Renal cortex interstitium (tissue), 11 donors: Measurements from ENCODE around the gene PCDHGA1. TPM values are rescaled to one million over a fixed set of nuclear protein-coding genes. Genes with fewer than 3 reads are reported as not detected.

Experiments used
- DNase-seq, 11 donors: peaks; one replicate each; pipeline ENCODE4 v3.0.0-alpha.2; 2013; ENCODE audit warnings: low read depth in 9 of 11, low spot score in 4 of 11; ENCODE audit errors: extremely low read depth in 1 of 11
- polyA plus RNA-seq, 3 donors: library from polyadenylated mRNA; unstranded; fragments of 120-200 nt; gene quantifications; one replicate each; pipeline ENCODE4 v1.2.1, GENCODE V29; 2013; ENCODE audit not compliant: insufficient read length in 3 of 3

The PCDHGA1 gene
- polyA plus RNA-seq, 3 donors = 0.92 to 1.2 (median 1.0) TPM

DNA sequence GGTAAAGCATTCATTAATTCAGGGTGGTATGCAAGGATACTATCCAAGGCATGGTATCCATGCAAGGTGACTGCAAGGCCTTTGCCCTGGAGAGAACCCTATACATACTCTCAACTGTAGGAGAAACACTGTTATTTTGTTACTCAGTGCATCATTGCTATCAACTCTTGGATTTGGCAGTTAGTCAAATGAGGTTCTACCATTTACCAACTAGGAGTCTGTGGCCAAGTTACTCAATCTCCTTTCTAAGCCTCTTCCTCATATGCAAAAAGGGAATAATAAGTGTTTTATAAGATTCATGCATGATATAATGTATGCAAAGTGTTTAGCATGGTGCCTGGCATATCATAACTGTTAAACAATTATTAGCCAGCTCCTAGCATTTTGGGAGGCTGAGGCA, 149.5 kb downstream of the PCDHGA1 start:
- DNase-seq = no peak

DNA sequence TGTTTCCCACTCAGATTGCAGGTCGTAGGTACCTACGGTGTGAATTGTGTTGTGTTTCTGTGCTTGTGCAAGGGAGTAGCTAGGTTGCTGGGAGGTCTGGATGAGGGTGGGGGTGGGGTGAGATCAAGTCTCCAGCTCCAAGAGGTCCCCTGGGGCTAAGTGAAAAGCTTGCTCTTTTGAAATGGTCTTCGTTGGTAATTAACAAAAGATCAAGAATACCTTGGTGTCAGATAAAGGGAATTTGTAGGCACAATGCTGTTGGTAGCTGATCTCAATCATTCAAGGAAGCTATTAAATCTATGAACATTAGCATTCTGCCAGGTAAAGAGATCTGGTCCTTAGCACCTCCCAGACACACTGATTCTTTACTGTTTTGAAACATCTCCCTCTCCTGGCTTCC, 153.6 kb downstream of the PCDHGA1 start:
- DNase-seq = no peak

DNA sequence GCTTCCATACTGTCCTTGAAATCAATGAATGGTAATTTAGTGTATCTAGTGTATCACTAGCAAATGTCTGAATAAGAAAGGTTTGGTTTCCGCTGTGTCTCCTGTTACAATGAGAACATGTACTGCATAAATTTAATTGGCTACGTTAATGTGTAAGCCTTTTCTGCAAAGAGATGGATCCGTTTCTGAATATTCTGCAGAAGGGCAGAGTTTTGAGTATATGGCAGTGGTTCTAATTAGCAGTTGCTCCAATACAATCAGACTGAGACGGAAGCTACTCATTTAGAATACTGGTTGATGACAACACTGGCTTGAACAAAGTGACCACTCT, 154.0 kb downstream of the PCDHGA1 start:
- no peak for DNase-seq

DNA sequence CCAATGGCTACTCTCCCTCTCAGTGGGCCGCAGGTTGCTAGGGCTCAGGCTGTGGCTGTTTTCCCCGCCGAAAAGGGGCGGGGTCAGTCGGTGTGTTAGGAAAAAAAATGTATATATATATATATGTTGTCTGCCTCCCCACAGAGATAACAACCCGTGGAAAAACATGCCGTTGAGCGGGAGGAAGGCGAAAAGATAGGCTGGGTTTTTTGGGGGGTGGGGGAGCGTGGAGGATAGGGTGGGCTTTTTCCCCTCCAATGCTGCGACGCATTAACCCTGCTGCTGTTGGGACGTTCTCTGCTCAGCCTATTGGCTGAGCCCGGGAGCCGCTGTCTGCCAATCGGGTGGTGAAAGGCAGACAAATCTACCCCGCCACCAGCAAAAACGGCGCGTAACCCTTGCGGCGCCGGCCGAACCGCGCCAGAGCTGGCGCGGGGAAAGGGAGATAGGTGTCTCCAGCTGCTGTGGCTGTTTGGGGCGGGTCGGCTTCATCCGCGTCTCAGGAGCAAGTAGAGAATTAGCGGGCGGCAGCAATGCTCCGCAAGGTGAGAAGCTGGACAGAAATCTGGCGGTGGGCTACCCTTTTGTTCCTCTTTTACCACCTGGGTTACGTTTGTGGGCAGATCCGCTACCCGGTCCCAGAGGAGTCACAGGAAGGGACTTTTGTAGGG, 154.5 kb downstream of the PCDHGA1 start, which contains the start of gene PCDHGC4:
TSS of gene PCDHGC4 (plus strand) at position 390 of the 671 bp plus-strand sequence. CDS start at position 534, 144 bp downstream.
- DNase-seq = no peak

DNA sequence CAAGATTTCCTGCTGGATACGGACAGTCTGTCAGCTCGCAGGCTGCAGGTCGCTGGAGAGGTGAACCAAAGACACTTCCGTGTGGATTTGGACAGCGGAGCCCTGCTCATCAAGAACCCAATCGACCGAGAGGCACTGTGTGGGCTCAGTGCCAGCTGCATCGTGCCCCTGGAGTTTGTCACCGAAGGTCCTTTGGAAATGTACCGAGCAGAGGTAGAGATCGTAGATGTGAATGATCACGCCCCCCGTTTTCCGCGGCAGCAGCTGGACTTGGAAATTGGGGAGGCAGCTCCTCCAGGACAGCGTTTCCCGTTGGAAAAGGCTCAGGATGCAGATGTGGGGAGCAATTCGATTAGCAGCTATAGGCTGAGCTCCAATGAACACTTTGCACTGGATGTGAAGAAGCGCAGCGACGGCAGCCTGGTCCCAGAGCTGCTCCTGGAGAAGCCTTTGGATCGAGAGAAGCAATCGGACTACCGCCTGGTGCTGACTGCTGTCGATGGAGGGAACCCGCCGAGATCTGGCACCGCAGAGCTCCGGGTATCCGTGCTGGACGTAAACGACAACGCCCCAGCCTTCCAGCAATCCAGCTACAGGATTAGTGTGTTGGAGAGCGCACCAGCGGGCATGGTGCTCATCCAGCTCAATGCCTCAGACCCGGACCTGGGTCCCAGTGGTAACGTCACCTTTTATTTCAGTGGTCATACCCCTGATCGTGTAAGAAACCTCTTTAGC, 155.2 kb downstream of the PCDHGA1 start:
- DNase-seq = no peak

DNA sequence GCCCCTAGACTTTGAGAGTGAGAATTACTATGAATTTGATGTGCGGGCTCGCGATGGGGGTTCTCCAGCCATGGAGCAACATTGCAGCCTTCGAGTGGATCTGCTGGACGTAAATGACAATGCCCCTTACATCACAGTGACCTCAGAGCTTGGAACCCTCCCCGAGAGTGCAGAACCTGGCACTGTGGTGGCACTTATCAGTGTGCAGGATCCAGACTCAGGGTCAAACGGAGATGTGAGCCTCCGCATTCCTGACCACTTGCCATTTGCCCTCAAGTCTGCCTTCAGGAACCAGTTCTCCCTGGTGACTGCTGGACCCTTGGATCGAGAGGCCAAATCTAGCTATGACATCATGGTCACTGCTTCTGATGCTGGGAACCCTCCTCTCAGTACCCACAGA, 155.8 kb downstream of the PCDHGA1 start:
- no peak for DNase-seq

DNA sequence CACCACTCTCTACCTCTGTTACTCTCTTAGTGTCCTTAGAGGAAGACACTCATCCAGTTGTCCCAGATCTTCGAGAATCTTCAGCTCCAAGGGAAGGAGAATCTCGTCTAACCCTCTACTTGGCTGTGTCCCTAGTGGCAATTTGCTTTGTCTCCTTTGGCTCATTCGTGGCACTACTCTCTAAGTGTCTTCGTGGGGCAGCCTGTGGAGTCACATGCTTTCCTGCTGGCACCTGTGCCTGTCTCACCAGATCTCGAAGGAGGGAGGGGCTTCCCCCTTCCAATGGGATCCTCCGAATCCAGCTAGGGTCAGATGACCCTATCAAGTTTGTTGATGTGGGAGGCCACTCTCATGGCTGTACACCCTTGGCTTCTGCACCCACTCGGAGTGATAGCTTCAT, 156.8 kb downstream of the PCDHGA1 start:
- DNase-seq = no peak

DNA sequence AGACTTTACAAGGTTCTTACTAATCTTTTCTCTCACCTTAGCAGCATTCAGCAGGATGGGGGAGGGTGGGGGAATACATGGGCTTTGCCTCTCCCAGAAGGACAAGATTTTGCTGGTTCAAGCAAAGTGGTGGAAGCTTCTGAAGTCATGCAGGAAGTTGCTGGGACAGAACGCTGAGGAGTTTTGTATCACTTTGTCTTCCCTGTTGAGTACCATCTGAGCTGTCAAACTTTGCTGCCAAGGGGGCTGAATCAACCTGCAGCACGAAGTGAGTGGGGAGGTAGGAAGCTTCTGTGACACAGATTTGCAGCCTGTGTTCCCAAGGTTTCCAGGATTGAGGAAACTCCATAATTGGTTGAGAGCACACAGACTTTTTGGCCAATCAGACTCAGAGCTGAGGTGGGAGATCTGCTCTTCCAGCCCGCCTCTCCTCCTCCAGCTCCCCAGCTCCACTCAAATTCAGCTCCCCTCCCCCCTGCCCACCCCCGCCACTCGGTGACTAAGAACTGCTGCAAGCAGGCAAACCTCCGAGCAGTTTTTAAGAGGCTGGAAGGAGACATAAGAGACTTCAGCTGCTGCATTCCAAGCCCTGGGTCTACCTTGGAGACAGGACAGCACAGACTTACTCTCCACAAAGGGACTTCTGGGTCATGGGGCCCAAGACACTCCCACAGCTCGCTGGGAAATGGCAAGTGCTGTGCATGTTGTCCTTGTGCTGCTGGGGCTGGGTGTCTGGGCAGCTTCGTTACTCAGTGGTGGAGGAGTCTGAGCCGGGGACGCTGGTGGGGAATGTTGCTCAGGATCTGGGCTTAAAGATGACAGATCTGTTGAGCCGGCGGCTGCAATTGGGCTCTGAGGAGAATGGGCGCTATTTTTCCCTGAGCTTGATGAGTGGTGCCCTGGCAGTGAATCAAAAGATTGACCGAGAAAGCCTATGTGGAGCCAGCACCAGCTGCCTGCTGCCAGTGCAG, 158.6 kb downstream of the PCDHGA1 start, which contains the start of gene PCDHGC5:
TSS of gene PCDHGC5 (plus strand) at position 491 of the 971 bp plus-strand sequence. CDS start at position 651, 160 bp downstream.
- DNase-seq = no peak

DNA sequence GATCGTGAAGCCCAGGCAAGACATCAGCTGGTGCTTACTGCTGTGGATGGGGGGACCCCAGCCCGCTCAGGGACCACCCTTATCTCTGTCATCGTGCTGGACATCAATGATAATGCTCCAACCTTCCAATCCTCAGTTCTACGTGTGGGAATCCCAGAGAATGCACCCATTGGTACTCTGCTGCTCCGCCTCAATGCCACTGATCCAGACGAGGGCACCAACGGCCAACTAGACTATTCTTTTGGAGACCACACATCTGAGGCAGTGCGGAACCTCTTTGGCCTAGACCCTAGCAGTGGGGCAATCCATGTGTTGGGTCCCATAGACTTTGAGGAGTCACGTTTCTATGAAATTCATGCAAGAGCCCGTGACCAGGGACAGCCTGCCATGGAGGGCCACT, 159.5 kb downstream of the PCDHGA1 start:
- DNase-seq = no peak

DNA sequence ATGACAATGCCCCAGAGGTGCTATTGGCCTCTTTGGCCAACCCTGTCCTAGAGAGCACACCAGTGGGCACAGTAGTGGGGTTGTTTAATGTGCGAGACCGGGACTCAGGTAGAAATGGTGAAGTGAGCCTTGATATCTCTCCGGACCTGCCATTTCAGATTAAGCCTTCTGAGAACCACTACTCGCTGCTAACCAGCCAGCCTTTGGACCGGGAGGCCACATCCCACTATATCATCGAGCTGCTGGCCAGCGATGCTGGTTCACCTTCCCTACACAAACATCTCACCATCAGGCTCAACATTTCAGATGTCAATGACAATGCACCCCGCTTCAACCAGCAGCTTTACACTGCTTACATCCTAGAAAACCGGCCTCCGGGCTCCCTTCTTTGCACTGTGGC, 160.0 kb downstream of the PCDHGA1 start:
- no peak for DNase-seq

DNA sequence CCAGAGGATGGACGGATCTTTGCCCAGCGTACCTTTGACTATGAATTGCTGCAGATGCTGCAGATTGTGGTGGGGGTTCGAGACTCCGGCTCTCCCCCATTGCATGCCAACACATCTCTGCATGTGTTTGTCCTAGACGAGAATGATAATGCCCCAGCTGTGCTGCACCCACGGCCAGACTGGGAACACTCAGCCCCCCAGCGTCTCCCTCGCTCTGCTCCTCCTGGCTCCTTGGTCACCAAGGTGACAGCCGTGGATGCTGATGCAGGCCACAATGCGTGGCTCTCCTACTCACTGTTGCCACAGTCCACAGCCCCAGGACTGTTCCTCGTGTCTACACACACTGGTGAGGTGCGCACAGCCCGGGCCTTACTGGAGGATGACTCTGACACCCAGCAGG, 160.5 kb downstream of the PCDHGA1 start:
- DNase-seq = no peak

DNA sequence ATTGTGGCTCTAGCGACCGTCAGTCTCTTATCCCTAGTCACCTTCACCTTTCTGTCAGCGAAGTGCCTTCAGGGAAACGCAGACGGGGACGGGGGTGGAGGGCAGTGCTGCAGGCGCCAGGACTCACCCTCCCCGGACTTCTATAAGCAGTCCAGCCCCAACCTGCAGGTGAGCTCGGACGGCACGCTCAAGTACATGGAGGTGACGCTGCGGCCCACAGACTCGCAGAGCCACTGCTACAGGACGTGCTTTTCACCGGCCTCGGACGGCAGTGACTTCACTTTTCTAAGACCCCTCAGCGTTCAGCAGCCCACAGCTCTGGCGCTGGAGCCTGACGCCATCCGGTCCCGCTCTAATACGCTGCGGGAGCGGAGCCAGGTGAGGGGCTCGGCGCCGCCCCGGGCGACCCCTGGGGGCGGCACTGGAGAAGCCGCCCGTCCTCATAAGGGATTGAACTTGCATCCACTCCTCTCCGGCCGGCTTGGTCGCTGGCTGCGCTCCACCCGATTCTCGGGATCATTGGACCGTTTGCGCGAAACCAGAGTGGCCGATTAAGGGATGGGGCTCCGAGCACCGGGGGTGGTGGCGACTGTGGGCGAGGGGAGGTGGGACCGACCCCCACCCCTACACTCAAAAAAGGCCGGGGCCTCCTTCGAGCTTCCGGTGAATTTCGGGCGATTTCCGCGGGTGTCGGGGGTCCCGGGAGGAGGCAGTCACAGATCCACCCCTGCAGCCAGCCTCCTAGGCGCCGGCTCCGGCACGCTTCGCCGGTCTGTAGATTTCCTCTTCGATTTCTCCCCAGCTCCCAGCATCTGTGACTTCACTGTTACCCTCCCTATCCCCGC, 161.2 kb downstream of the PCDHGA1 start:
- DNase-seq = no peak

DNA sequence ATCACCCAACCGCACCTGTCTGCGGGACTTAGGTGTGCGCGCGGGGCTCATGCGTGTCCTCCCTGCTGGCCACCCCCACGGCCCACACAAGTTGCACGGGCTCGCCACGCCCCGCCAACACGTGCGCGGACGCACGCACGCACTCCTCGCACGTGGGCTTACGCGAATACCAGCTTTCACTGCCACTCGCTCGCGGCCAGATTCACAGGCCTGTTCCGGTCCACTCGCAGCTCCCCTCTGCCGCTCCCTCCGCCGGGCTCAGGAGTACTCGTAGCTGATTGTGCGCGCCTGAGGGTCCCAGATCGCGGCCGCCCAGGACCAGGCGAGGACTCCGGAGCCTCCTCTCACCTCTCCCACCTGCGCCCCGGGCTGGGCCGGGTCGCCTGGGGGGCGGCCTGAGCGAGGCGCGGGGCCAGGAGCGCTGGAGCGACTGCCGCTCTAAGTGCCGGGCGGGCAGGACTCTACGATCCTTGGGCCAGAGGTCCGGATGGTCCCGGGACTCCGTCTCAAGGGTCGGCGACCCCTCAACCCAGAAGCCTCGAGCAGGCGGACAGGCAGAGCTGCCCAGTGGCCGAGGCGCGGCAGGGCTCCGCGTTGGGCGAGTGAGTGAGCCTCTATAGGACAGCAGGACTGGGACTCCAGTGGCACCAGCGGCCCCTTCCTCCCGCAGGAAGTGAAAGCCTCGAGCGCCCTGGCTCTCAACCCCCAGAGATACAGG, 162.0 kb downstream of the PCDHGA1 start:
- no peak for DNase-seq

DNA sequence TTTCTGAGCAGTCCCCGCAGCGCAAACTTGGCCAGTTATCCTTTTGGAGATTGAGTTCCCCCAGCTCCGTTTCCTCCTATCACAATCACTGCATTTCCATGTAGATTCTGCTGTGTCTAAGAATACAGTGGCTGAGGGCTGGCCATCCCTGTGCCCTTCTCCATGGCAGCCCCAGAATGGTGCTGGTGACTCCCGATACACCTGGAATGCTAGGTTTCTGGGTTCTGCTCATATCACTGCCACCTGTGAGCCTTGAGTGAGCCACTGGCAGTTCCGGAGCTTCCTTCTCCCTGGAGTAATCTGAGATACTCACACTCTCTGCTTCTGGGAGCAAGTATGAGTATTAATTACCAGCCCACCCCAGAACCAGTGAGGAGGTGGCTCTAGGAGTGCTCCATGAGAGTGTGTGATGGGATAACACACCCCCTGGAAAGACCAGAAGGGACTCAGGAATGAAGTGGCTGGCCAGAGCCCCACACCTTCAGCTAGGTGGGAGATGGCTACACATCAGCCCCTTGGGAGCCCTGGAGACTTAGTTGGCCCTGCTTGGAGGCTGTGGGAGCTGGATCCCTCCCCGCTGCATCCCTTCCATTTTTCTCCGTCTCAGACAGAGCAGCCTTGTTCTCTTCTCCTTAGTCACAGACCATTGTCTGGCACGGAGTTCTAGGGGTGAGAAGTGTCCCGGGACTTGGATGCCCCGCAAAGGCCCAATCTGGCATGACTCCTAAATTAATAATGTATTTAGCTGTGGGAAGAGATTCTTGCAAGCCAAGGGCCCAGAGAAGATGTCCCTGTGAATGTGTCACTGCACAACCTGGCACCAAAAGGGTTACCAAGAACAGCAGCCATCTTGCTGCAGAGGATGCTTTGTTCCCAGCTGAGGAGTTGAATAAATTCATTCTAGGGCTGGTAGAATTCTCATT, 163.4 kb downstream of the PCDHGA1 start:
- DNase-seq = no peak

DNA sequence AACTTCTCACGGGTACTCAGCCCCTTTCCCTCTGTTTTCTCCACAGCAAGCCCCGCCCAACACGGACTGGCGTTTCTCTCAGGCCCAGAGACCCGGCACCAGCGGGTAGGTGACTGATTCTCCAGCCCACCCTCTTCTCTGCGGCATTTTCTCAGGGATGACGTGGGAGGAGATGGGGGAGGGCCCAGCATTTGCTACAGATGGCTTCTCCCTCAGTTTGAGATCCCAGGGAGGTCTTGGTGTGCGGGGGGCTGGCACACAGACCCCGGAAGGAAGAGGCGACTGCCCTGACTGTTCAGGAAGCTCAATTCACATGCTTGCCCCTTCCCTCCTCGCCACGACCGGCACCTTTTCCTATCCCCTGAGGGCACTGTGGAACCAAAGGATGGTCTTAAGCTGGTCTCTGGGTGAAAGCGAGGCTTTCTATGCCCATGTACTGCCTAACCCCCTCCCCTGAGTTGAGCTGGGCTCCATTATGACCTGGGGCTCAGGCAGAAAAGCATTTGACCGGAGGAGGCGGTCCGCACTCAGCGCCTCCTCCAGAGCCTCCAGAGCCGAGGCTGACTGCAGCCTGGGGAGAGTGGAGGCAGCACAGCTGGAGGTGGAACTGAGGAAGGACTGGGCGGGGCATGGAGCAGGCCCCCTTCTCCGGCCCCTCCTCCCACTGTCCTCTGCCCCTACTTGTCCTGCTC, 164.6 kb downstream of the PCDHGA1 start:
- DNase-seq = no peak

DNA sequence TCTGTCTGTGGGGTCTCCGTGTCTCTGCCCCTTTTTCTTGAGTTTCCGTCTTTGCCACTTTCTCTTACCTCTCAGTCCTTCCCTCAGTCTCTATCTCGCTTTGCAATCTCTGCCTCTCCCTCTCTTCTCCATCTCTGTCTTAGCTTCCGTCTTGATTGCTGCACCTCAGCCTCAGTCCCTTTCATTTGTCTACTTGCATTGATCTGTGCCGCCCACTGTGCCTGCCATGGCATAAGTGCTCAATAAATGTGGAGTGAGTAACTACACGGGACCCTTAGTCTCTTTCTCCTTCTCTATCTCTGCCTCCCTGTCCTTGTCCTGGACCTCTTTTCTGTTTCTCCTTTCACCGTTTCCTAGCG, 165.1 kb downstream of the PCDHGA1 start:
- DNase-seq = no peak

DNA sequence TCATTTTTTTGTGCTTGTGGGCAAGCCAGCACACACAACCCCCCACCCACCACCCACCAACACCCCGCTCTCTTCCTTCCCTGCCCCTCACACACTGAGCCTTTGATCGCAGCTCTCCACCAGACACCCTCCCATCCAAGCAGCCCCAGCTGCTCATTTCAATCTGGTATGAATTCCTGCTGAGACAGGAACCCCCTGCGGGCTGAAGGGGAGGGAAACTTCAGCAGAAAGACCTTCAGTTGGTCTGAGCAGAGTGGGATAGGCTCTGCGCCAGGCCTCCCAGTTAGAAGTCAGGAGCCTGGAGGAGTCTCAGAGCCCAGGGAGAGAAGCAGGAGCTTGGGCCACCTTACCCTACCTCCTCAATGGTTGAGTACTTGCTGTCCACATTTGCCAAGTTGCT, 165.7 kb downstream of the PCDHGA1 start:
- DNase-seq = no peak
